Body of pancreas (tissue), 4 donors: ENCODE results near the gene CLDN19. TPM values are rescaled to one million over a fixed set of nuclear protein-coding genes. Genes with fewer than 3 reads are reported as not detected.
A peak's percentile ranks its signal among the peaks of the same experiment; 100 is the strongest.
"Not testable (repeated sequence)": the region's sequence is repeated elsewhere in the genome, so short reads cannot be mapped to it uniquely, and the experiment has no call there.

Experiments
- ATAC-seq: fragments of 150-250 bp; one replicate; pipeline ENCODE4 v1.9.1; 2016
- DNase-seq, 4 donors: peaks; one replicate each; pipeline ENCODE4 v3.0.0-alpha.2; 2019
- H3K27ac ChIP-seq, 4 donors: fragments of 200-600 bp; sonication (generic); 1 replicate in 3 of 4; 2 replicates in 1 of 4; pipeline versions ENCODE4 v1.5.1 to v1.6.1; 2016 to 2019; ENCODE audit warnings: mild to moderate bottlenecking in 1 of 4, mixed read lengths in 1 of 4, moderate library complexity in 1 of 4
- H3K27me3 ChIP-seq, 2 donors: fragments of 200-600 bp; sonication (generic); one replicate each; pipeline ENCODE4 v1.6.0; 2016; ENCODE audit warnings: mild to moderate bottlenecking in 1 of 2
- H3K36me3 ChIP-seq, 2 donors: fragments of 200-600 bp; sonication (generic); replicated peaks in 1 of 2; 2 replicates each; pipeline ENCODE4 v1.5.1; 2016; ENCODE audit warnings: low read depth in 2 of 2; ENCODE audit not compliant: insufficient read depth in 1 of 2
- H3K4me1 ChIP-seq: fragments of 200-600 bp; sonication (generic); one replicate; pipeline ENCODE4 v1.6.0; 2016
- H3K4me3 ChIP-seq, 2 donors: fragments of 200-600 bp; sonication (generic); 1 replicate in 1 of 2; 2 replicates in 1 of 2; pipeline ENCODE4 v1.5.1; 2016 to 2019
- H3K9me3 ChIP-seq, 3 donors: fragments of 200-600 bp; sonication (generic); 1 replicate in 2 of 3; 2 replicates in 1 of 3; pipeline ENCODE4 v1.5.1; 2016
- POLR2A ChIP-seq, 3 donors: fragments of 450-650 bp; IDR thresholded peaks; one replicate each; pipeline ENCODE4 v1.6.1; 2016; ENCODE audit warnings: antibody characterized with exemption in 3 of 3, mild to moderate bottlenecking in 2 of 3
- WGBS, 2 donors: methylation state at CpG; one replicate each; pipeline ENCODE4 v1.1.5; 2017; 5-methylcytosine and 5-hydroxymethylcytosine counted together
- intact Hi-C: fragments of 100-400 bp; cut with DNase I; formaldehyde crosslinking; loops from one replicate; pipeline ENCODE4 v1.15.1; 2023
- total RNA-seq, 2 donors: library from RNA; depleted of rRNA; stranded (reverse); fragments of >200 nt; gene quantifications; one replicate each; pipeline ENCODE4 v1.1.0, GENCODE V29; 2016
- TF ChIP-seq, protein P1 (sequence below), 7 experiments: fragments of 450-650 bp in 4 of 7; fragments of 200-600 bp in 3 of 7; sonication (generic) in 3 of 7; IDR thresholded peaks; one replicate each; pipeline ENCODE4 v1.5.1; 2016 to 2019; ENCODE audit warnings: antibody characterized with exemption in 7 of 7

Gene CLDN19
- total RNA-seq, 2 donors from 2014 or later: not detected

DNA sequence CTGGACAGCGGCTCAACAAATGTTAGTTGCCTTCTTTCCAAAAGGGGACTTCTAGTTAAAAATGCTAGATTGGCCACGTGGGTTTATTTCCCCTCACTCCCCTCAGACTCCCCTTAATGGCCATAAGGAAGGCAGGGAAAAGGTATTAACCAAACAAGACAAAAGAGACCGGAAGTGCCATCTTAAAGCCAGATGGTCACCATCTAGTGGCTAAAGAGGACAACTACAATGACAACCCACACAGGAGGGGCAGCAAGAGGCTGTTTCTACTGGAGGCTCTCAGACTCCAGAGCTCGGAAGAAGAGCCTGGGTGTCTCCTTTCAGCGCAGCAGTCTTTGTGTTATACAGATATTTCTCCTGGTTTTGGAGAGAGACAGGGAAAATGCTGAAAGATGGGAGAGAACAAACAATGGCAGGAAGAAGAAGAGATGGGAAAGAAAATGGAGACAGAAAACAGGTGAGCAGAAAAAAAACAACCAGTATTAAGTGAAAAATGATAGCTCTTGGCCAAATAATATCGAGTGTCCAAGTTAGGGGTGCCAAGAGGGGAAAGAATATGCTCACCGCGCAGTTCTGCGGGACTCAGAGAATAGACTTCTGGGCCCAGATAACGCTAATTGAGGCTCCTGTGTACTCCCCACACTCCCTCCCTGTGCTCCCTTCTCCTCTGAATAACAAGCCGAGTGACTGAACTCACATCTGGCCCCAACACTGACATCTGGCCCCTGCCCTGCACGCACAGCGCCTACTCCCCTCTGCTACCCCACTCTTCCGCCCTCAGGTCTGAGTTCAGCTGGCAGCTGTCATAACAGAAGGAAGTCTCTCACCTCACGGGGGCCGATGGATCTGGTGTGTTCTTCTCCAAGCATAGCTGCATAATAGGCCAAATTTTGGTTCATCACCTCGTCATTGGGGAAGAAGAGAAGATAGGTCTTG, 17.2 kb upstream of the CLDN19 start:
- intact Hi-C loops: no loop called here
- H3K27ac ChIP-seq: no peak overlapping the region
- no peaks in the 10 kb centered on the region for H3K9me3 ChIP-seq
- H3K27me3 ChIP-seq: no peaks in the 10 kb centered on the region
- ATAC-seq (peak; percentile 75), DNase-seq (peak in 3 of 4 donors; percentile 21 to 43 (median 23))
- TF ChIP-seq, protein P1, sequence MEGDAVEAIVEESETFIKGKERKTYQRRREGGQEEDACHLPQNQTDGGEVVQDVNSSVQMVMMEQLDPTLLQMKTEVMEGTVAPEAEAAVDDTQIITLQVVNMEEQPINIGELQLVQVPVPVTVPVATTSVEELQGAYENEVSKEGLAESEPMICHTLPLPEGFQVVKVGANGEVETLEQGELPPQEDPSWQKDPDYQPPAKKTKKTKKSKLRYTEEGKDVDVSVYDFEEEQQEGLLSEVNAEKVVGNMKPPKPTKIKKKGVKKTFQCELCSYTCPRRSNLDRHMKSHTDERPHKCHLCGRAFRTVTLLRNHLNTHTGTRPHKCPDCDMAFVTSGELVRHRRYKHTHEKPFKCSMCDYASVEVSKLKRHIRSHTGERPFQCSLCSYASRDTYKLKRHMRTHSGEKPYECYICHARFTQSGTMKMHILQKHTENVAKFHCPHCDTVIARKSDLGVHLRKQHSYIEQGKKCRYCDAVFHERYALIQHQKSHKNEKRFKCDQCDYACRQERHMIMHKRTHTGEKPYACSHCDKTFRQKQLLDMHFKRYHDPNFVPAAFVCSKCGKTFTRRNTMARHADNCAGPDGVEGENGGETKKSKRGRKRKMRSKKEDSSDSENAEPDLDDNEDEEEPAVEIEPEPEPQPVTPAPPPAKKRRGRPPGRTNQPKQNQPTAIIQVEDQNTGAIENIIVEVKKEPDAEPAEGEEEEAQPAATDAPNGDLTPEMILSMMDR (IDR thresholded peaks at IDR 0.05): peak; percentile 20 to 65 (median 61)
- no peak for TF ChIP-seq POLR2A (IDR thresholded peaks at IDR 0.05)
- peaks cover 4 to 12% of the 10 kb centered on the region in 2 donors for H3K36me3 ChIP-seq
- no peak overlapping the region for H3K4me3 ChIP-seq
- no peaks in the 10 kb centered on the region for H3K4me1 ChIP-seq
- WGBS, 2 donors: 74 to 78% methylated on average over 17 of the region's 17 CpGs

DNA sequence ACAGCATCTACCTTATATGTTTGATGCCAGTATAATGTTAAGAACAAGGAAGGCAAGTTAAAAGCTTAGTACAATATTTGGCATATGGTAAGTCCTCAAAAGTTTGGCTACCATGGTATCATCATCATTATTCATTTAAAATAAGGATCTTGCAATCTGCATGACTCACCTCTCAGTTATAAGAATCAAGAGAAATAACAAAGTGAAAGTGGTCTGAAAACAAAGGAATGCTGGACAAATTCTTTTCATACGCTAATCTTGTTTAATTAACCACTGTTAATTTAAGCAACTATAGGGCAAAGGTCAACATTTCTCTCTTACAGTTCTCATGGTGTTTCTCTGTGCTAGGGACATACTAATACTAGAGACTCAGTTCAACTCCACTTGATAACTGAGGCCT, 13.0 kb upstream of the CLDN19 start:
- H3K9me3 ChIP-seq: no peaks in the 10 kb centered on the region
- H3K36me3 ChIP-seq: peaks cover 4 to 15% of the 10 kb centered on the region in 2 donors
- DNase-seq (no peak), ATAC-seq (no peak)
- no peaks in the 10 kb centered on the region for H3K27me3 ChIP-seq
- H3K4me1 ChIP-seq: no peaks in the 10 kb centered on the region
- intact Hi-C loops: no loop called here
- no peak overlapping the region for H3K4me3 ChIP-seq
- TF ChIP-seq, protein P1 (IDR thresholded peaks at IDR 0.05): no peak
- no peak for TF ChIP-seq POLR2A (IDR thresholded peaks at IDR 0.05)
- 73 to 78% methylated on average over 1 of the region's 1 CpG for WGBS, 2 donors
- H3K27ac ChIP-seq: no peak overlapping the region

DNA sequence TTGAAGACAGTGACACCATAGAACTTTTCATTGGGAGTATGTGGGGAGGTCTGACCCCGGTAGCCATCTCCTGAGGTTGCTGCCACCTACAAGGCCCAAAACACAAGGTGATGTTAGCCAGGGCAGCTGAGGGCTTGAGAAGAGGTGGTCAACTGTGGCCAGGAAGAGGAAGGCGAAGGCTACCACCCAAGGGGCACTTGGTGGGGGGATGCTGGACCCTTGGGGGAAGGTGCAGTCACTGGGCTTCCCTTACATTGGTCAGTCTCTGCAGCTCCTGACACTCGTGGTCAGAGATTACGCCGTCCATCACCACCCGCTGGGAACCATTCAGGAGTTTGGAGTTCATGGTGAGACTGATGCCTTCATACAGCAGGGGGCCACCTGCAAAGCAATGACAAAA, 12.2 kb upstream of the CLDN19 start:
- DNase-seq (no peak), ATAC-seq (no peak)
- H3K27me3 ChIP-seq: no peaks in the 10 kb centered on the region
- H3K36me3 ChIP-seq: peaks cover 4 to 13% of the 10 kb centered on the region in 2 donors
- H3K9me3 ChIP-seq: no peaks in the 10 kb centered on the region
- TF ChIP-seq, protein P1 (IDR thresholded peaks at IDR 0.05): no peak
- no peak for TF ChIP-seq POLR2A (IDR thresholded peaks at IDR 0.05)
- intact Hi-C loops: no loop called here
- WGBS, 2 donors: 95 to 96% methylated on average over 5 to 6 of the region's 6 CpGs
- H3K4me1 ChIP-seq: no peaks in the 10 kb centered on the region
- no peak overlapping the region for H3K27ac ChIP-seq
- no peak overlapping the region for H3K4me3 ChIP-seq

DNA sequence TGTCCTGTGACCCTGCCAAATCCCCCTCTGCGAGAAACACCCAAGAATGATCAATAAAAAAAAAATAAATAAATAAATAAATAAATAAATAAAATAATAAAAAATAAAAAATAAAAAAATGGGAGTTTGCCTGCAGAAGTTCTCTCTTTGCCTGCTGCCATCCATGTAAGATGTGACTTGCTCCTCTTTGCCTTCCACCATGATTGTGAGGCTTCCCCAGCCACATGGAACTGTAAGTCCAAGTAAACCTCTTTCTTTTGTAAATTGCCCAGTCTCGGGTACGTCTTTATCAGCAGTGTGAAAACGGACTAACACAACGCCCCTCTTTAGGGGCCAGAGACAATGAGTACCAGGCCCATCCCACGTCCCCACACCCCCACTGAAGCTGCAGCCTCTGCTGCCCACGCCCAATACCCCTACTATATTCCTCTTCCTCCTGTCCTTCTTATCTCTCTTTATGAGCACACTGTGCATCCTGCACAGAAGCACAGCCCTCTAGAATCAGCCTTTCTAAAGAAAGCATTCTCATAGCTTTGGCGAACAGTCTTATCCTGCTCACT, 11.6 kb upstream of the CLDN19 start:
- H3K9me3 ChIP-seq, H3K4me1 ChIP-seq, H3K4me3 ChIP-seq, intact Hi-C loops, H3K27me3 ChIP-seq, ATAC-seq, H3K27ac ChIP-seq, DNase-seq: not testable (repeated sequence)
- peaks cover 4 to 15% of the 10 kb centered on the region in 2 donors for H3K36me3 ChIP-seq
- WGBS, 2 donors: 93 to 99% methylated on average over 8 of the region's 8 CpGs

DNA sequence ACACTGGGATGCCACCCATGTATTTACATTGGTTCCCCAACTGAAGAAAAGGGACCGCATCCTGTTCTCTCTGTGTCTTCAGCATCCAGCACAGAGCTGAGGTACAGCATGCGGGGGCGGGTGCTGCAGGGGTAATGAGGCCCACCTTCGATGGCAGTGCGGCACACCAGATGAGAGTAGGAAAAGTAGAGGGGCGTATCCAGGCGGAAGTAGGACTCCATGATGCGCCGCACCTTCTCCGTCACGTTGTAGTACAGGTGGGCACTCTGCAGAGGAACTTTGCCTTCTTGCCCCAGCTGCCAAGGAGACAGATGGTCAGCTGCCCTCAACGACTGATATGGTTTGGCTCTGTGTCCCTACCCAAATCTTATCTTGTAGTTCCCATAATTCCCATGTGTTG, 10.0 kb upstream of the CLDN19 start:
- WGBS, 2 donors: 86 to 89% methylated on average over 12 of the region's 12 CpGs
- no peaks in the 10 kb centered on the region for H3K9me3 ChIP-seq
- no peak overlapping the region for H3K27ac ChIP-seq
- no peak for ATAC-seq
- H3K27me3 ChIP-seq: no peaks in the 10 kb centered on the region
- TF ChIP-seq, protein P1 (IDR thresholded peaks at IDR 0.05): no peak
- TF ChIP-seq POLR2A (IDR thresholded peaks at IDR 0.05): no peak
- H3K4me3 ChIP-seq: no peak overlapping the region
- intact Hi-C loops: no loop called here
- H3K36me3 ChIP-seq: peaks cover 4 to 13% of the 10 kb centered on the region in 2 donors
- no peaks in the 10 kb centered on the region for H3K4me1 ChIP-seq
- DNase-seq: no peak
